Suprapubic skin (tissue), 2 donors: ENCODE data around the gene MKX.

Experiments used
- EP300 ChIP-seq: sonication (generic); formaldehyde crosslinking; IDR thresholded peaks from one replicate; pipeline ENCODE4 v1.6.1; 2017; ENCODE audit warnings: antibody characterized with exemption
- POLR2A ChIP-seq, 2 donors: fragments of 450-650 bp; IDR thresholded peaks; one replicate each; pipeline ENCODE4 v1.6.1; 2017; ENCODE audit warnings: antibody characterized with exemption in 2 of 2, mild to moderate bottlenecking in 2 of 2, moderate library complexity in 2 of 2

GRCh38 chr10:27671821-27672220 lies 73.8 kb downstream of the MKX start:
- no peak for TF ChIP-seq POLR2A (IDR thresholded peaks at IDR 0.05)
- no peak for TF ChIP-seq EP300
